Activated T-cell treated with anti-CD3 and anti-CD28 coated beads, Interleukin-2, amount 50 U/mL, for 72 hours (primary cell): ENCODE results near the gene SPATA31D4. TPM values are rescaled to one million over a fixed set of nuclear protein-coding genes. Genes with fewer than 3 reads are reported as not detected.
"Not testable (repeated sequence)": the region's sequence is repeated elsewhere in the genome, so short reads cannot be mapped to it uniquely, and the experiment has no call there.

Experiments used
- ATAC-seq, 2 donors: fragments of 150-1000 bp; cut with Tn5 transposase; replicated peaks in 1 of 2; 2 replicates each; pipeline ENCODE4 v1.10.0; 2021; ENCODE audit warnings: moderate library complexity in 2 of 2, mild to moderate bottlenecking in 1 of 2
- DNase-seq, 2 donors: peaks; one replicate each; pipeline ENCODE4 v3.0.0; 2021 to 2022; ENCODE audit warnings: mixed read lengths in 1 of 2
- H3K27ac Mint-ChIP-seq: one replicate; pipeline ENCODE4 v1.8.0; 2022; ENCODE audit warnings: mild to moderate bottlenecking, moderate library complexity, mixed read lengths
- H3K27me3 Mint-ChIP-seq: one replicate; pipeline ENCODE4 v1.8.0; 2022; ENCODE audit warnings: low read depth, mixed read lengths
- H3K36me3 Mint-ChIP-seq, 2 donors: one replicate each; pipeline ENCODE4 v1.8.0; 2022; ENCODE audit warnings: mixed read lengths in 2 of 2, mild to moderate bottlenecking in 1 of 2; ENCODE audit not compliant: insufficient read depth in 2 of 2
- H3K4me1 Mint-ChIP-seq: one replicate; pipeline ENCODE4 v1.8.0; 2022; ENCODE audit warnings: low read depth, mixed read lengths
- H3K4me3 Mint-ChIP-seq, 2 donors: one replicate each; pipeline ENCODE4 v1.8.0; 2022; ENCODE audit warnings: mild to moderate bottlenecking in 2 of 2, mixed read lengths in 2 of 2, moderate library complexity in 2 of 2
- H3K9me3 Mint-ChIP-seq, 2 donors: one replicate each; pipeline ENCODE4 v1.8.0; 2022; ENCODE audit warnings: mixed read lengths in 2 of 2
- total RNA-seq, 2 donors: library from RNA; stranded (reverse); gene quantifications; one replicate each; pipeline ENCODE4 v1.2.3, GENCODE V29; 2022

SPATA31D4 gene
- total RNA-seq, result not detected

- H3K9me3 Mint-ChIP-seq, ATAC-seq, H3K27me3 Mint-ChIP-seq, H3K4me3 Mint-ChIP-seq, H3K4me1 Mint-ChIP-seq, H3K27ac Mint-ChIP-seq, DNase-seq, H3K36me3 Mint-ChIP-seq: not testable (repeated sequence)
Observed at GRCh38 chr9:81928305-81928704, at the start of gene SPATA31D4. Gene SPATA31D4, plus strand, starts transcription at chr9:81928428. Its CDS starts 86 bp downstream, at chr9:81928514.

- Mint-ChIP-seq H3K36me3 (no peaks in the 10 kb centered on the region), H3K27me3 (no peaks in the 10 kb centered on the region), H3K4me1 (no peaks in the 10 kb centered on the region), H3K4me3 (no peak overlapping the region), H3K27ac (no peak overlapping the region), H3K9me3 (peaks cover 4 to 6% of the 10 kb centered on the region in 2 donors)
- no peak for ATAC-seq
- no peak for DNase-seq
Observed at GRCh38 chr9:81878530-81878929, 49.7 kb upstream of the SPATA31D4 start.

GRCh38 chr9:81879501-81879916, 48.7 kb upstream of the SPATA31D4 start:
- Mint-ChIP-seq H3K27ac (no peak overlapping the region), H3K27me3 (no peaks in the 10 kb centered on the region), H3K36me3 (no peaks in the 10 kb centered on the region), H3K4me3 (no peak overlapping the region), H3K9me3 (peaks cover 4 to 6% of the 10 kb centered on the region in 2 donors), H3K4me1 (no peaks in the 10 kb centered on the region)
- DNase-seq, result no peak
- no peak for ATAC-seq

- Mint-ChIP-seq H3K4me1 (no peaks in the 10 kb centered on the region), H3K36me3 (no peaks in the 10 kb centered on the region), H3K9me3 (no peaks in the 10 kb centered on the region), H3K27ac (no peak overlapping the region), H3K4me3 (no peak overlapping the region), H3K27me3 (no peaks in the 10 kb centered on the region)
- DNase-seq, result no peak
- ATAC-seq, result no peak
Observed at GRCh38 chr9:81885602-81886001, 42.6 kb upstream of the SPATA31D4 start.

GRCh38 chr9:81886665-81887064, 41.6 kb upstream of the SPATA31D4 start:
- no peak for ATAC-seq
- H3K4me3 Mint-ChIP-seq, result no peak overlapping the region
- H3K9me3 Mint-ChIP-seq, result no peaks in the 10 kb centered on the region
- DNase-seq, result no peak
- no peak overlapping the region for H3K27ac Mint-ChIP-seq
- no peaks in the 10 kb centered on the region for H3K36me3 Mint-ChIP-seq
- H3K4me1 Mint-ChIP-seq, result no peaks in the 10 kb centered on the region
- no peaks in the 10 kb centered on the region for H3K27me3 Mint-ChIP-seq

- DNase-seq (no peak), ATAC-seq (no peak)
- no peaks in the 10 kb centered on the region for H3K27me3 Mint-ChIP-seq
- no peak overlapping the region for H3K27ac Mint-ChIP-seq
- H3K36me3 Mint-ChIP-seq, result no peaks in the 10 kb centered on the region
- no peaks in the 10 kb centered on the region for H3K4me1 Mint-ChIP-seq
- no peak overlapping the region for H3K4me3 Mint-ChIP-seq
- H3K9me3 Mint-ChIP-seq, result no peaks in the 10 kb centered on the region
Observed at GRCh38 chr9:81890104-81890503, 38.1 kb upstream of the SPATA31D4 start.

- no peaks in the 10 kb centered on the region for H3K4me1 Mint-ChIP-seq
- no peak overlapping the region for H3K27ac Mint-ChIP-seq
- H3K27me3 Mint-ChIP-seq, result no peaks in the 10 kb centered on the region
- peaks cover 0 to 2% of the 10 kb centered on the region in 2 donors for H3K9me3 Mint-ChIP-seq
- H3K36me3 Mint-ChIP-seq, result no peaks in the 10 kb centered on the region
- no peak for ATAC-seq
- DNase-seq, result no peak
- H3K4me3 Mint-ChIP-seq, result no peak overlapping the region
Observed at GRCh38 chr9:81892440-81892839, 35.8 kb upstream of the SPATA31D4 start.

- no peak for ATAC-seq
- no peaks in the 10 kb centered on the region for H3K36me3 Mint-ChIP-seq
- no peak for DNase-seq
- H3K4me3 Mint-ChIP-seq, result no peak overlapping the region
- H3K4me1 Mint-ChIP-seq, result no peaks in the 10 kb centered on the region
- H3K9me3 Mint-ChIP-seq, result peaks cover 1 to 5% of the 10 kb centered on the region in 2 donors
- H3K27ac Mint-ChIP-seq, result no peak overlapping the region
- no peaks in the 10 kb centered on the region for H3K27me3 Mint-ChIP-seq
Observed at GRCh38 chr9:81893929-81894328, 34.3 kb upstream of the SPATA31D4 start.

GRCh38 chr9:81894891-81895290, 33.3 kb upstream of the SPATA31D4 start:
- Mint-ChIP-seq H3K4me3 (no peak overlapping the region), H3K4me1 (no peaks in the 10 kb centered on the region), H3K27ac (no peak overlapping the region), H3K27me3 (no peaks in the 10 kb centered on the region), H3K36me3 (no peaks in the 10 kb centered on the region), H3K9me3 (peaks cover 1 to 5% of the 10 kb centered on the region in 2 donors)
- ATAC-seq, result no peak
- DNase-seq, result no peak

GRCh38 chr9:81896070-81896469, 32.2 kb upstream of the SPATA31D4 start:
- Mint-ChIP-seq H3K9me3 (peaks cover 1 to 5% of the 10 kb centered on the region in 2 donors), H3K27ac (no peak overlapping the region), H3K4me1 (no peaks in the 10 kb centered on the region), H3K4me3 (no peak overlapping the region), H3K36me3 (no peaks in the 10 kb centered on the region), H3K27me3 (no peaks in the 10 kb centered on the region)
- ATAC-seq (no peak), DNase-seq (no peak)

- Mint-ChIP-seq H3K27me3 (no peaks in the 10 kb centered on the region), H3K27ac (no peak overlapping the region), H3K4me1 (no peaks in the 10 kb centered on the region), H3K9me3 (peaks cover 1 to 5% of the 10 kb centered on the region in 2 donors), H3K4me3 (no peak overlapping the region), H3K36me3 (no peaks in the 10 kb centered on the region)
- DNase-seq, result no peak
- no peak for ATAC-seq
Observed at GRCh38 chr9:81898851-81899250, 29.4 kb upstream of the SPATA31D4 start.

GRCh38 chr9:81902196-81902595, 26.0 kb upstream of the SPATA31D4 start:
- no peak overlapping the region for H3K27ac Mint-ChIP-seq
- H3K36me3 Mint-ChIP-seq, result no peaks in the 10 kb centered on the region
- H3K9me3 Mint-ChIP-seq, result peaks cover 1 to 4% of the 10 kb centered on the region in 2 donors
- no peak for ATAC-seq
- H3K4me3 Mint-ChIP-seq, result no peak overlapping the region
- H3K4me1 Mint-ChIP-seq, result no peaks in the 10 kb centered on the region
- H3K27me3 Mint-ChIP-seq, result no peaks in the 10 kb centered on the region
- DNase-seq, result no peak

GRCh38 chr9:81902626-81903025, 25.6 kb upstream of the SPATA31D4 start:
- Mint-ChIP-seq H3K27ac (no peak overlapping the region), H3K36me3 (no peaks in the 10 kb centered on the region), H3K27me3 (no peaks in the 10 kb centered on the region), H3K4me1 (no peaks in the 10 kb centered on the region), H3K9me3 (peaks cover 1 to 4% of the 10 kb centered on the region in 2 donors), H3K4me3 (no peak overlapping the region)
- DNase-seq (no peak), ATAC-seq (no peak)

GRCh38 chr9:81906671-81907070, 21.6 kb upstream of the SPATA31D4 start:
- no peak for DNase-seq
- ATAC-seq, result no peak
- Mint-ChIP-seq H3K4me3 (no peak overlapping the region), H3K36me3 (no peaks in the 10 kb centered on the region), H3K4me1 (no peaks in the 10 kb centered on the region), H3K9me3 (peaks cover 0 to 2% of the 10 kb centered on the region in 2 donors), H3K27me3 (no peaks in the 10 kb centered on the region), H3K27ac (no peak overlapping the region)
